ENCODE data around the gene HECA.

HECA gene

DNA sequence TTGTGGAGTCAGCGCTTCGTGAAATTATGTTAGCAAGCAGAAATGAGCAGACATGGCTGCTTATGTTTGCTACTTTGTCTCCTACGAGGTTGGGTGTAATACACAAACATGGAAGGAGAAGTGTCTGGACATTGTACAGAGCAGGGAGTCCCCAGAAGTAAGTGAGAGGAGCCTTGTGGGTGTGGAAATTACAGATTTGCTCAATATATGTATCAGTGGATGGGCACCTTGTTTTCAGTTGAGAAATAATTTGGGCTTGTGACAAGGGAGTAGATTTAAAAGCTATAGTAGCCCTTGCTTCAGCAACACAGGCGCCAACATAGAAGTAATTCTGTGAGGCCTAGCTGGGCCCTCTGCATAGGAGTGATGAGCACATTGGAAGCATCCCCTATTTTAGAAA lies 49.2 kb downstream of the HECA start:
- no peak overlapping the region for H3K4me3 ChIP-seq (ENCODE audit: low read depth, low read length)
- POLR2A ChIA-PET, result no interaction called here
- DNase-seq (ENCODE audit: low read depth, low spot score), result no peak
- CTCF ChIA-PET, result interaction anchor here (0.6 kb wide), 1 partner anchor 22 kb away, joined by 3 read pairs; no protein-coding TSS in a partner anchor
- TF ChIP-seq, protein P1, sequence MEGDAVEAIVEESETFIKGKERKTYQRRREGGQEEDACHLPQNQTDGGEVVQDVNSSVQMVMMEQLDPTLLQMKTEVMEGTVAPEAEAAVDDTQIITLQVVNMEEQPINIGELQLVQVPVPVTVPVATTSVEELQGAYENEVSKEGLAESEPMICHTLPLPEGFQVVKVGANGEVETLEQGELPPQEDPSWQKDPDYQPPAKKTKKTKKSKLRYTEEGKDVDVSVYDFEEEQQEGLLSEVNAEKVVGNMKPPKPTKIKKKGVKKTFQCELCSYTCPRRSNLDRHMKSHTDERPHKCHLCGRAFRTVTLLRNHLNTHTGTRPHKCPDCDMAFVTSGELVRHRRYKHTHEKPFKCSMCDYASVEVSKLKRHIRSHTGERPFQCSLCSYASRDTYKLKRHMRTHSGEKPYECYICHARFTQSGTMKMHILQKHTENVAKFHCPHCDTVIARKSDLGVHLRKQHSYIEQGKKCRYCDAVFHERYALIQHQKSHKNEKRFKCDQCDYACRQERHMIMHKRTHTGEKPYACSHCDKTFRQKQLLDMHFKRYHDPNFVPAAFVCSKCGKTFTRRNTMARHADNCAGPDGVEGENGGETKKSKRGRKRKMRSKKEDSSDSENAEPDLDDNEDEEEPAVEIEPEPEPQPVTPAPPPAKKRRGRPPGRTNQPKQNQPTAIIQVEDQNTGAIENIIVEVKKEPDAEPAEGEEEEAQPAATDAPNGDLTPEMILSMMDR (IDR thresholded peaks at IDR 0.05; ENCODE audit: insufficient read depth, low read length, missing control alignments), result no peak

DNA sequence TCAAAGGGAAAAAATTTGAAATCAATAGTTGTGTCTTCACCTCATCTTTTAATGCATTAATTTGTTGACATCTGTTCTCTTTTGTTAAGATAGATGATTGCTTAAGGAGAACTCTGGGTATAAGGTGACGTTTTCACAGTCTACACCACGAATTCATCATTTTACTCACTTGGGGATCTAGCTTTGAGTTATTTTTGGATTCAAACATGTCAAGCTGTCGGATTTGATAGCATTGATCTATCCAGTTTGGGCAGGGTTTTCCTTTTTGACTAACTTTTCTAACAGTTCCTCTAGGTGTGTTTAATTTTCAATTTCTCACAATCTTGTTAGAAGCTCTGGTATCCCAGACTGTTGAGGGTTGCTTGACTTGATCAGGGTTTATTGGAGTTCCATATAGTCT lies 49.6 kb downstream of the HECA start:
- no peak overlapping the region for H3K4me3 ChIP-seq (ENCODE audit: low read depth, low read length)
- TF ChIP-seq, protein P1 (IDR thresholded peaks at IDR 0.05; ENCODE audit: insufficient read depth, low read length, missing control alignments), result no peak
- no peak for DNase-seq (ENCODE audit: low read depth, low spot score)
- POLR2A ChIA-PET, result no interaction called here
- CTCF ChIA-PET, result interaction anchor here (0.6 kb wide), 1 partner anchor 22 kb away, joined by 3 read pairs; no protein-coding TSS in a partner anchor

DNA sequence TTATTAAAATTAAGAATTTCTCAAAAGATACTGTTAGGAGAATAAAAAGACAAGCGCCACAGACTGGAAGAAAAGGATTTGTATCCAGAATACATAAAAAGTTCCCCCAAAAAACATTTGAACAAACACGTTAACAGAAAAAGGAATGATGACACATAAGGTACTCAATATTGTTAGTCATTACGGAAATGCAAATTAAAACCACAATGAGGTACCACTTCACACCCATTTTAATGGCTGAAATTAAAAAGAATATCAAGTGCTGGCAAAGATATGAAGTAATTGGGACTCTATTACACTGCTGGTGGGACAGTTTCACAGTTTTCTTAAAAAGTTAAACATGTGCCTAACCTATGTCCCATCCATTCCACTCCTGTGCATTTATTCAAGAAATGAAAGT lies 51.4 kb downstream of the HECA start:
- POLR2A ChIA-PET, result no interaction called here

DNA sequence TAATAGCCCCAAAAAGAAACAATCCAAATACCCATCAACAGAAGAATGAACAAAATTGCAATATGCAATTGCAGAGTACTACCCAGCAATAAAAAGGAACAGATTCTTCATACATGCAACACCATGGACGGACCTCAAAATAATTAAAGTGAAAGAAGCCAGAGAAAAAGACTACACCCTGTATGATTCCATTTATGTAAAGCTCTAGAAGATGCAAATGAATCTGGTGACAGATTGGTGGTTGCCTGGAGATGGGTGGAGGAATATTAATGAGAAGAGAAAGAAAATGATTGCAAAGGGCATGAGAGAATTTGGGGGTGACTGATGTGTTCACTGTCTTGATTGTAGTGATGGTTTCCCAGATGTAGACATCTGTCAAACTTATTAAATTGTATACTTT lies 51.8 kb downstream of the HECA start:
- H3K4me3 ChIP-seq (ENCODE audit: low read depth, low read length), result no peak overlapping the region
- no peak for DNase-seq (ENCODE audit: low read depth, low spot score)
- TF ChIP-seq, protein P1 (IDR thresholded peaks at IDR 0.05; ENCODE audit: insufficient read depth, low read length, missing control alignments), result no peak
- POLR2A ChIA-PET, result no interaction called here
- CTCF ChIA-PET, result no interaction called here

More for the DNA sequence above, 51.4 kb downstream of the HECA start:
- CTCF ChIA-PET, result no interaction called here
- H3K4me3 ChIP-seq (ENCODE audit: low read depth, low read length), result no peak overlapping the region
- TF ChIP-seq, protein P1 (IDR thresholded peaks at IDR 0.05; ENCODE audit: insufficient read depth, low read length, missing control alignments), result no peak
- no peak for DNase-seq (ENCODE audit: low read depth, low spot score)

DNA sequence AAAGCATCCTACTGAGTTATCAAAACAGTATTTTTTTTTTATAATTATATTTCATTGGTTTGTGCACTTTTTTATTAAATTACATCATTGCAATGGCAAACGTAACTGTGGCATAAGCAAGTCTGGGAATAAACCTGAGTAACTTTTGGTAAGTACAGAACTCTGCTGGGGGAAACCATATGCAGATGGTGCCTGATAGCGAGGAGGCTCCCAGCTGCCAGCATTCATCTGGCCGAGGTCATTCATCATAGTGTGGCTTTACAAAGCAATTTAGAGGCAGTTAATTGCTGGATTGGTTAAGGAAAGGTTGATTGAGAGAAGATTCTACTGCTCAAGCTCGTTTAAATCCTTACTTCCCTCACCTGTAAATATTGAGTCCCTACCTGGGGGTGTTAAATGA lies 52.6 kb downstream of the HECA start:
- POLR2A ChIA-PET, result no interaction called here

DNA sequence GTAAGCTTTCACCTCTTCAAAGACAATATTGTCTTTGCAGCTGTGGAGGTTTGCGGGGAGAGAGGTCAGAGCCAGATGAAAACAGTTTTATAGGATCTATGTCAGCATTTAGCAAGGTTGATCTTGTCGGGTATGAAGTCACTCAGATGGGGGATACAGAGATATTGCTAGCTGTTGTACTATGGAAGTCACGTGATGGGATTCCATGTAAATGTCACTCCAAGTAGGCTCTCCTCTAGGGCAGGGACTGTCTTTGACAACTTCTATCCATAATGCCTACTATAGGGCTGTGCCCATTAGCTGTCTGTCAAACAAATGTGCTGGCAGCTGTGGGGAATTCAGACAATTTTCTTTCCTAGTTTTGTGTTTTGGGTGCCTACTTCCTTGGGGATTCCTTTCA lies 54.8 kb downstream of the HECA start:
- CTCF ChIA-PET, result interaction anchor here (0.7 kb wide), 1 partner anchor 17 kb away, joined by 3 read pairs; no protein-coding TSS in a partner anchor
- H3K4me3 ChIP-seq (ENCODE audit: low read depth, low read length), result no peak overlapping the region
- POLR2A ChIA-PET, result no interaction called here
- no peak for DNase-seq (ENCODE audit: low read depth, low spot score)
- TF ChIP-seq, protein P1 (IDR thresholded peaks at IDR 0.05; ENCODE audit: insufficient read depth, low read length, missing control alignments), result no peak

More for the DNA sequence above, 52.6 kb downstream of the HECA start:
- CTCF ChIA-PET, result no interaction called here
- TF ChIP-seq, protein P1 (IDR thresholded peaks at IDR 0.05; ENCODE audit: insufficient read depth, low read length, missing control alignments), result no peak
- no peak for DNase-seq (ENCODE audit: low read depth, low spot score)
- no peak overlapping the region for H3K4me3 ChIP-seq (ENCODE audit: low read depth, low read length)
